Measurements from ENCODE around the gene PRLHR.

DNA sequence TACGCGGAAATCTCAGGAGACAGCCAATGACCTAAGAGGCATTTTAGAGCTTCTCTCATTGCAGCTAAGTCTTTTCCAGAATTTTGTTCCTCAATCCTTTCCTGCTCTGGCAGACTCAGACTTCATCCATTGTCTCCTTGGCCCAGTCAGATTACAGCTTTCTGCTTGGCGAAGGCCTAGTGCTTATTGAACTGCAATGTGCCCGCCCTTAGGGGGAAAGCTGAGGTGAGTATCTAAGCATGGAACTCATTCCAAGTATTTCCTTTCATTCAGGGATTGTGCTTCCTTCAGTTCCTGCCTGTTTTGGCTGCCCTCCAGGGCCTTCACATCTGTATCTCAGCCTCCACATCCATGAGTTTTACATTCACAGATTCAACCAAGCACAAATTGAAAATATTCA lies 37.5 kb downstream of the PRLHR start:
- TF ChIP-seq CTCF (IDR thresholded peaks at IDR 0.05; ENCODE audit: low read depth, low read length) (no peak), POLR2A (IDR thresholded peaks at IDR 0.05; ENCODE audit: extremely low read depth, insufficient read length) (no peak)

All from NB4 (cell line).